C4-2B (cell line): ENCODE measurements around the gene MTMR3.

Source experiments
- CTCF ChIP-seq: fragments of 450-650 bp; conservative IDR thresholded peaks from 2 replicates; pipeline ENCODE4 v1.5.1; 2017; ENCODE audit warnings: mild to moderate bottlenecking
- ZFX ChIP-seq: fragments of 450-650 bp; IDR thresholded peaks from 2 replicates; pipeline ENCODE4 v1.6.1; 2017

GRCh38 chr22:29883045-29883774, at the start of gene MTMR3:
- TF ChIP-seq CTCF (peak; percentile 54), ZFX (peak; percentile 50)
